Prostate gland (tissue), 2 donors: Measurements from ENCODE around the gene KCNJ6. TPM values are rescaled to one million over a fixed set of nuclear protein-coding genes. Genes with fewer than 3 reads are reported as not detected.

Experiments
- DNase-seq: peaks from one replicate; pipeline ENCODE4 v3.0.0-alpha.2; 2019; ENCODE audit warnings: low spot score
- H3K27ac ChIP-seq, 2 donors: fragments of 200-600 bp; sonication (generic); 2 replicates each; pipeline ENCODE4 v1.5.1; 2017 to 2019
- H3K27me3 ChIP-seq: fragments of 200-600 bp; sonication (generic); replicated peaks from 2 replicates; pipeline ENCODE4 v1.5.1; 2019; ENCODE audit not compliant: insufficient read depth
- H3K36me3 ChIP-seq, 2 donors: fragments of 200-600 bp; sonication (generic); 1 replicate in 1 of 2; 2 replicates in 1 of 2; pipeline versions ENCODE4 v1.5.1 to v1.8.1; 2017 to 2019
- H3K4me1 ChIP-seq: fragments of 200-600 bp; sonication (generic); replicated peaks from 2 replicates; pipeline ENCODE4 v1.5.1; 2019
- H3K4me3 ChIP-seq, 2 donors: fragments of 200-600 bp; sonication (generic); 2 replicates each; pipeline ENCODE4 v1.5.1; 2017 to 2019
- H3K9me3 ChIP-seq: fragments of 200-600 bp; sonication (generic); 2 replicates; pipeline ENCODE4 v1.5.1; 2017
- CTCF ChIP-seq, 4 experiments: fragments of 200-600 bp in 2 of 4; fragments of 450-650 bp in 2 of 4; sonication (generic) in 2 of 4; IDR thresholded peaks; 1 replicate in 3 of 4; 2 replicates in 1 of 4; pipeline ENCODE4 v1.5.1; 2016 to 2019; ENCODE audit warnings: antibody characterized with exemption in 4 of 4, mild to moderate bottlenecking in 2 of 4, moderate library complexity in 2 of 4
- POLR2A ChIP-seq: fragments of 450-650 bp; IDR thresholded peaks from one replicate; pipeline ENCODE4 v1.6.1; 2016; ENCODE audit warnings: antibody characterized with exemption, mild to moderate bottlenecking
- POLR2AphosphoS5 ChIP-seq: sonication (generic); formaldehyde crosslinking; IDR thresholded peaks from one replicate; pipeline ENCODE4 v1.6.1; 2017; ENCODE audit warnings: antibody characterized with exemption
- WGBS: methylation state at CpG from one replicate; pipeline ENCODE4 v1.1.5; 2018; 5-methylcytosine and 5-hydroxymethylcytosine counted together
- intact Hi-C: fragments of 100-400 bp; cut with DNase I; formaldehyde crosslinking; loops from one replicate; pipeline ENCODE4 v1.14.2; 2022
- total RNA-seq, 2 donors: library from RNA; depleted of rRNA; stranded (reverse); fragments of >200 nt; gene quantifications; one replicate each; pipeline ENCODE4 v1.1.0, GENCODE V29; 2016

Gene KCNJ6
- total RNA-seq, 2 donors from 2014 or later: 0.23 to 0.36 TPM

GRCh38 chr21:37828991-37829390 is 87.3 kb downstream of the KCNJ6 start:
- Histone ChIP-seq H3K27me3 (no peaks in the 10 kb centered on the region), H3K4me1 (no peaks in the 10 kb centered on the region), H3K36me3 (no peaks in the 10 kb centered on the region), H3K27ac (no peak overlapping the region), H3K9me3 (no peaks in the 10 kb centered on the region), H3K4me3 (no peak overlapping the region)
- intact Hi-C loops: no loop called here
- DNase-seq: no peak
- TF ChIP-seq POLR2A (no peak), CTCF (IDR thresholded peaks at IDR 0.05) (no peak), POLR2AphosphoS5 (no peak)
- WGBS: 66% methylated on average over 6 of the region's 6 CpGs

- no peaks in the 10 kb centered on the region for H3K9me3 ChIP-seq
- no peak for DNase-seq
- intact Hi-C loops: no loop called here
- no peaks in the 10 kb centered on the region for H3K4me1 ChIP-seq
- 76% methylated on average over 9 of the region's 9 CpGs for WGBS
- H3K4me3 ChIP-seq: no peak overlapping the region
- no peaks in the 10 kb centered on the region for H3K36me3 ChIP-seq
- no peaks in the 10 kb centered on the region for H3K27me3 ChIP-seq
- no peak for TF ChIP-seq POLR2A
- no peak for TF ChIP-seq CTCF (IDR thresholded peaks at IDR 0.05)
- no peak for TF ChIP-seq POLR2AphosphoS5
- H3K27ac ChIP-seq: no peak overlapping the region
These were observed 87.7 kb downstream of the KCNJ6 start for GRCh38 chr21:37828556-37828955.

- Histone ChIP-seq H3K27ac (no peak overlapping the region), H3K9me3 (no peaks in the 10 kb centered on the region), H3K4me1 (no peaks in the 10 kb centered on the region), H3K4me3 (no peak overlapping the region), H3K36me3 (no peaks in the 10 kb centered on the region), H3K27me3 (no peaks in the 10 kb centered on the region)
- WGBS: 77% methylated on average over 6 of the region's 6 CpGs
- TF ChIP-seq CTCF (IDR thresholded peaks at IDR 0.05) (no peak), POLR2AphosphoS5 (no peak), POLR2A (no peak)
- intact Hi-C loops: no loop called here
- no peak for DNase-seq
These were observed 88.3 kb downstream of the KCNJ6 start for GRCh38 chr21:37827913-37828312.

- TF ChIP-seq CTCF (IDR thresholded peaks at IDR 0.05) (no peak), POLR2A (no peak), POLR2AphosphoS5 (no peak)
- no peaks in the 10 kb centered on the region for H3K27me3 ChIP-seq
- H3K36me3 ChIP-seq: no peaks in the 10 kb centered on the region
- no peaks in the 10 kb centered on the region for H3K4me1 ChIP-seq
- no peak overlapping the region for H3K4me3 ChIP-seq
- WGBS: 67% methylated on average over 3 of the region's 3 CpGs
- intact Hi-C loops: no loop called here
- no peak for DNase-seq
- H3K9me3 ChIP-seq: no peaks in the 10 kb centered on the region
- H3K27ac ChIP-seq: no peak overlapping the region
These were observed 94.3 kb downstream of the KCNJ6 start for GRCh38 chr21:37821786-37822450.

GRCh38 chr21:37821092-37821491 is 95.2 kb downstream of the KCNJ6 start:
- TF ChIP-seq POLR2AphosphoS5 (no peak), CTCF (IDR thresholded peaks at IDR 0.05) (no peak), POLR2A (no peak)
- WGBS: 83% methylated on average over 2 of the region's 2 CpGs
- Histone ChIP-seq H3K4me1 (no peaks in the 10 kb centered on the region), H3K27ac (no peak overlapping the region), H3K4me3 (no peak overlapping the region), H3K9me3 (no peaks in the 10 kb centered on the region), H3K36me3 (no peaks in the 10 kb centered on the region), H3K27me3 (no peaks in the 10 kb centered on the region)
- no peak for DNase-seq
- intact Hi-C loops: no loop called here
